PFSK-1 (cell line): Measurements from ENCODE around the gene RTF1.

Source experiments
- POLR2AphosphoS5 ChIP-seq: IDR thresholded peaks from 2 replicates; pipeline ENCODE4 v1.6.1; 2012; ENCODE audit warnings: low read depth, mild to moderate bottlenecking, control low read depth, low read length, moderate library complexity
- SIN3A ChIP-seq: IDR thresholded peaks from 2 replicates; pipeline ENCODE4 v1.6.1; 2012; ENCODE audit warnings: mild to moderate bottlenecking, low read length, moderate library complexity, borderline replicate concordance; ENCODE audit not compliant: insufficient read depth
- TAF1 ChIP-seq: IDR thresholded peaks from 2 replicates; pipeline ENCODE4 v1.6.1; 2012; ENCODE audit warnings: low read length, control low read depth, borderline replicate concordance; ENCODE audit not compliant: insufficient read depth

GRCh38 chr15:41506796-41507341 lies 90.0 kb downstream of the RTF1 start:
- TF ChIP-seq SIN3A (no peak), POLR2AphosphoS5 (no peak), TAF1 (no peak)
